Lower lobe of right lung (tissue), 2 donors: Measurements from ENCODE around the gene LRRK2. TPM values are rescaled to one million over a fixed set of nuclear protein-coding genes. Genes with fewer than 3 reads are reported as not detected.
"Not testable (repeated sequence)": the region's sequence is repeated elsewhere in the genome, so short reads cannot be mapped to it uniquely, and the experiment has no call there.

Experiments used
- ATAC-seq, 2 donors: fragments of 200-7000 bp; cut with Tn5 transposase; one replicate each; pipeline ENCODE4 v1.9.1; 2020 to 2022; ENCODE audit warnings: mild to moderate bottlenecking in 2 of 2, moderate library complexity in 2 of 2
- DNase-seq: peaks from one replicate; pipeline ENCODE4 v3.0.0-alpha.2; 2020
- H3K27ac ChIP-seq: fragments of 200-600 bp; one replicate; pipeline ENCODE4 v1.8.0; 2022
- H3K27me3 ChIP-seq: fragments of 200-600 bp; one replicate; pipeline ENCODE4 v1.8.0; 2022; ENCODE audit warnings: low read depth
- H3K36me3 ChIP-seq: fragments of 200-600 bp; one replicate; pipeline ENCODE4 v1.8.0; 2022; ENCODE audit warnings: mild to moderate bottlenecking
- H3K4me1 ChIP-seq: fragments of 200-600 bp; one replicate; pipeline ENCODE4 v1.8.0; 2022
- H3K4me3 ChIP-seq: fragments of 200-600 bp; one replicate; pipeline ENCODE4 v1.8.0; 2022; ENCODE audit warnings: mild to moderate bottlenecking
- H3K9me3 ChIP-seq: fragments of 200-600 bp; one replicate; pipeline ENCODE4 v1.8.0; 2022
- CTCF ChIP-seq: fragments of 200-600 bp; IDR thresholded peaks from one replicate; pipeline ENCODE4 v1.8.0; 2022; ENCODE audit warnings: antibody characterized with exemption, mild to moderate bottlenecking
- intact Hi-C: fragments of 100-400 bp; cut with DNase I; formaldehyde crosslinking; loops from one replicate; pipeline ENCODE4 v1.11.0; 2022
- total RNA-seq: library from RNA; stranded (reverse); fragmentation: NEBNext Ultra II Directional; extraction: Animal tissue kit (Norgen Biotek cat#: 25700); gene quantifications from one replicate; pipeline ENCODE4 v1.2.1, GENCODE V29; 2021
- donor health status: DM: no; HTN: yes; CAD: no; lungs with severe emphysema.

LRRK2 gene
- total RNA-seq, 1 donor from 2014 or later: 426 TPM

GRCh38 chr12:40238979-40239378, 14.2 kb downstream of the LRRK2 start:
- no peaks in the 10 kb centered on the region for H3K27me3 ChIP-seq
- peaks cover 5% of the 10 kb centered on the region for H3K4me1 ChIP-seq
- H3K9me3 ChIP-seq: no peaks in the 10 kb centered on the region
- peaks cover 66% of the 10 kb centered on the region for H3K36me3 ChIP-seq
- DNase-seq (no peak), ATAC-seq (peak in 1 of 2 donors; percentile 36)
- H3K27ac ChIP-seq: no peak overlapping the region
- no peak overlapping the region for H3K4me3 ChIP-seq
- TF ChIP-seq CTCF: no peak
- intact Hi-C loops: no loop called here

- DNase-seq (no peak), ATAC-seq (no peak)
- Histone ChIP-seq H3K4me1 (peaks cover 5% of the 10 kb centered on the region), H3K27me3 (no peaks in the 10 kb centered on the region), H3K36me3 (peaks cover 54% of the 10 kb centered on the region), H3K9me3 (no peaks in the 10 kb centered on the region), H3K27ac (no peak overlapping the region), H3K4me3 (no peak overlapping the region)
- TF ChIP-seq CTCF: no peak
- intact Hi-C loops: loop anchor here (10.0 kb wide), 1 partner anchor 86 kb away; no protein-coding TSS in a partner anchor
Observed at GRCh38 chr12:40240779-40241178, 16.0 kb downstream of the LRRK2 start.

- Histone ChIP-seq H3K36me3 (peaks cover 50% of the 10 kb centered on the region), H3K4me1 (peaks cover 5% of the 10 kb centered on the region), H3K27me3 (no peaks in the 10 kb centered on the region), H3K27ac (no peak overlapping the region), H3K4me3 (no peak overlapping the region), H3K9me3 (no peaks in the 10 kb centered on the region)
- ATAC-seq (no peak), DNase-seq (no peak)
- no peak for TF ChIP-seq CTCF
- intact Hi-C loops: loop anchor here (10.0 kb wide), 1 partner anchor 87 kb away; no protein-coding TSS in a partner anchor
Observed at GRCh38 chr12:40241741-40242140, 16.9 kb downstream of the LRRK2 start.

GRCh38 chr12:40244526-40245156, 19.8 kb downstream of the LRRK2 start:
- H3K9me3 ChIP-seq, H3K27me3 ChIP-seq, DNase-seq, H3K4me3 ChIP-seq, H3K27ac ChIP-seq, H3K4me1 ChIP-seq, ATAC-seq: not testable (repeated sequence)
- H3K36me3 ChIP-seq: peaks cover 27% of the 10 kb centered on the region
- intact Hi-C loops: loop anchor here (10.0 kb wide), 1 partner anchor 90 kb away; no protein-coding TSS in a partner anchor

GRCh38 chr12:40248034-40248433, 23.2 kb downstream of the LRRK2 start:
- Histone ChIP-seq H3K27me3 (no peaks in the 10 kb centered on the region), H3K4me1 (no peaks in the 10 kb centered on the region), H3K4me3 (no peak overlapping the region), H3K9me3 (no peaks in the 10 kb centered on the region), H3K36me3 (peaks cover 50% of the 10 kb centered on the region), H3K27ac (no peak overlapping the region)
- intact Hi-C loops: loop anchor here (10.0 kb wide), 1 partner anchor 93 kb away; no protein-coding TSS in a partner anchor
- DNase-seq (no peak), ATAC-seq (no peak)
- no peak for TF ChIP-seq CTCF

GRCh38 chr12:40248585-40249297, 23.9 kb downstream of the LRRK2 start:
- Histone ChIP-seq H3K36me3 (peaks cover 50% of the 10 kb centered on the region), H3K27me3 (no peaks in the 10 kb centered on the region), H3K4me3 (no peak overlapping the region), H3K27ac (no peak overlapping the region), H3K9me3 (no peaks in the 10 kb centered on the region), H3K4me1 (no peaks in the 10 kb centered on the region)
- DNase-seq (no peak), ATAC-seq (peak in 1 of 2 donors; percentile 30)
- intact Hi-C loops: loop anchor here (10.0 kb wide), 1 partner anchor 94 kb away; no protein-coding TSS in a partner anchor
- TF ChIP-seq CTCF: no peak

- ATAC-seq: peak in 1 of 2 donors; percentile 26
- H3K9me3 ChIP-seq, H3K4me3 ChIP-seq, DNase-seq, H3K27me3 ChIP-seq, H3K4me1 ChIP-seq, intact Hi-C loops, H3K27ac ChIP-seq: not testable (repeated sequence)
- peaks cover 59% of the 10 kb centered on the region for H3K36me3 ChIP-seq
Observed at GRCh38 chr12:40250652-40251051, 25.9 kb downstream of the LRRK2 start.
